Upper lobe of left lung (tissue), 6 donors: ENCODE results near the gene SLC35A3. TPM values are rescaled to one million over a fixed set of nuclear protein-coding genes. Genes with fewer than 3 reads are reported as not detected.

ENCODE experiments used
- ATAC-seq, 2 donors: fragments of 200-7000 bp; cut with Tn5 transposase; one replicate each; pipeline ENCODE4 v1.9.1; 2022; ENCODE audit warnings: mild to moderate bottlenecking in 2 of 2, moderate library complexity in 2 of 2; ENCODE audit not compliant: low FRiP score in 2 of 2
- DNase-seq, 2 donors: peaks; one replicate each; pipeline ENCODE4 v3.0.0-alpha.2; 2019 to 2020
- H3K27ac ChIP-seq, 4 donors: fragments of 200-600 bp; sonication (generic); one replicate each; pipeline ENCODE4 v1.5.1; 2016 to 2019
- H3K27me3 ChIP-seq, 4 donors: fragments of 200-600 bp; sonication (generic); one replicate each; pipeline ENCODE4 v1.5.1; 2017 to 2019
- H3K36me3 ChIP-seq, 4 donors: fragments of 200-600 bp; sonication (generic); one replicate each; pipeline ENCODE4 v1.5.1; 2016 to 2019
- H3K4me1 ChIP-seq, 4 donors: fragments of 200-600 bp; sonication (generic); one replicate each; pipeline ENCODE4 v1.5.1; 2018 to 2019
- H3K4me3 ChIP-seq, 4 donors: fragments of 200-600 bp; sonication (generic); one replicate each; pipeline ENCODE4 v1.5.1; 2017 to 2019; ENCODE audit warnings: mild to moderate bottlenecking in 2 of 4, moderate library complexity in 1 of 4
- H3K9me3 ChIP-seq, 4 donors: fragments of 200-600 bp; sonication (generic); one replicate each; pipeline ENCODE4 v1.5.1; 2018 to 2019
- EP300 ChIP-seq, 4 donors: sonication (generic); formaldehyde crosslinking; IDR thresholded peaks; one replicate each; pipeline ENCODE4 v1.5.1; 2017; ENCODE audit warnings: antibody characterized with exemption in 4 of 4, control low read depth in 2 of 4
- POLR2A ChIP-seq, 4 donors: fragments of 450-650 bp; IDR thresholded peaks; one replicate each; pipeline ENCODE4 v1.5.1; 2016 to 2017; ENCODE audit warnings: antibody characterized with exemption in 4 of 4, mild to moderate bottlenecking in 2 of 4
- POLR2AphosphoS5 ChIP-seq, 2 donors: sonication (generic); formaldehyde crosslinking; IDR thresholded peaks; one replicate each; pipeline ENCODE4 v1.5.1; 2017; ENCODE audit warnings: antibody characterized with exemption in 2 of 2
- WGBS, 2 donors: methylation state at CpG; one replicate each; pipeline ENCODE4 v1.1.5; 2017 to 2018; 5-methylcytosine and 5-hydroxymethylcytosine counted together
- total RNA-seq, 6 donors: library from RNA; depleted of rRNA in 4 of 6; stranded (reverse); fragments of >200 nt in 4 of 6; gene quantifications; one replicate each; pipeline versions ENCODE4 v1.1.0 to v1.2.1, GENCODE V29; 2016 to 2021
- TF ChIP-seq, protein P1 (sequence below), 6 experiments: fragments of 450-650 bp in 4 of 6; fragments of 200-600 bp in 2 of 6; sonication (generic) in 2 of 6; IDR thresholded peaks; one replicate each; pipeline ENCODE4 v1.5.1; 2016 to 2019; ENCODE audit warnings: antibody characterized with exemption in 6 of 6
- donor health status: DM: no; HTN: no; CAD: no; lungs with moderate emphysema.
- donor health status: DM: no; HTN: yes; CAD: no; lungs with severe emphysema.

SLC35A3 gene
- total RNA-seq, 6 donors from 2014 or later = 19.9 to 49.7 (median 25.2) TPM

DNA sequence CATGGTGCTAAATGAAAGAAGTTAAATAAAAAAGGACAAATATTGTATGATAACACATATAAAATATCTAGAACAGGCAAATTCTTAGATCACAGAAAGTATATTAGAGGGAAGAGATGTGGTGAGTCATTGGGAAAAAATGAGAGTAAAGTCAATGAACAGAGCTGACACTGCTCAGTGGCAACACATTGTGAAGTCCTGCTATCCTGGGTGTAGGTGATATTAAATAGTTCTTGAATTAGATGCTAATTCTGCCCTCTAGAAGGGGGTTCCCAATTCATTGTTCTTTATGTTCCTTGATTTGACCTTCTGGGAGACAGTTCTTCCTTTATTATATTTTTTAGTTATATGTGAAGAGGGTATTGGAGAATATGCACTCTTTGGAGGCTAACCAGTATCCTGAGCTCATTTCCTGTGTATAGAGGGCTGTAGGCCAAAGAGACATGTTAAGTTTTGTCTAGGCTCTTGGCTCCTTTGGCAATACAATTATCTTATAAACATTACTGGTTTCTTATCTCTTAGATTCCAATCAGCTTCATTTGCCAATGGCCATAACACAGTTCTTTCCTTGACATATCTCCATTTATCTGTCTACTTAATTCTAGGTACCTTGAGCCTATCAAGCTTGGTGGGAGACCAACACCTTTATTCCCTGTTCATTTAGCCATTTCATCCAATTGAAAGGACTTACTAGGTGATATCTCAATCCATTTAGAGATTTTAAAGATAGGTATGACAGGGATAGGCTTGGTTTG, 6.6 kb upstream of the SLC35A3 start:
- TF ChIP-seq EP300 (IDR thresholded peaks at IDR 0.05) (no peak), POLR2AphosphoS5 (IDR thresholded peaks at IDR 0.05) (no peak)
- TF ChIP-seq, protein P1, sequence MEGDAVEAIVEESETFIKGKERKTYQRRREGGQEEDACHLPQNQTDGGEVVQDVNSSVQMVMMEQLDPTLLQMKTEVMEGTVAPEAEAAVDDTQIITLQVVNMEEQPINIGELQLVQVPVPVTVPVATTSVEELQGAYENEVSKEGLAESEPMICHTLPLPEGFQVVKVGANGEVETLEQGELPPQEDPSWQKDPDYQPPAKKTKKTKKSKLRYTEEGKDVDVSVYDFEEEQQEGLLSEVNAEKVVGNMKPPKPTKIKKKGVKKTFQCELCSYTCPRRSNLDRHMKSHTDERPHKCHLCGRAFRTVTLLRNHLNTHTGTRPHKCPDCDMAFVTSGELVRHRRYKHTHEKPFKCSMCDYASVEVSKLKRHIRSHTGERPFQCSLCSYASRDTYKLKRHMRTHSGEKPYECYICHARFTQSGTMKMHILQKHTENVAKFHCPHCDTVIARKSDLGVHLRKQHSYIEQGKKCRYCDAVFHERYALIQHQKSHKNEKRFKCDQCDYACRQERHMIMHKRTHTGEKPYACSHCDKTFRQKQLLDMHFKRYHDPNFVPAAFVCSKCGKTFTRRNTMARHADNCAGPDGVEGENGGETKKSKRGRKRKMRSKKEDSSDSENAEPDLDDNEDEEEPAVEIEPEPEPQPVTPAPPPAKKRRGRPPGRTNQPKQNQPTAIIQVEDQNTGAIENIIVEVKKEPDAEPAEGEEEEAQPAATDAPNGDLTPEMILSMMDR (IDR thresholded peaks at IDR 0.05) = no peak
- ATAC-seq = no peak

DNA sequence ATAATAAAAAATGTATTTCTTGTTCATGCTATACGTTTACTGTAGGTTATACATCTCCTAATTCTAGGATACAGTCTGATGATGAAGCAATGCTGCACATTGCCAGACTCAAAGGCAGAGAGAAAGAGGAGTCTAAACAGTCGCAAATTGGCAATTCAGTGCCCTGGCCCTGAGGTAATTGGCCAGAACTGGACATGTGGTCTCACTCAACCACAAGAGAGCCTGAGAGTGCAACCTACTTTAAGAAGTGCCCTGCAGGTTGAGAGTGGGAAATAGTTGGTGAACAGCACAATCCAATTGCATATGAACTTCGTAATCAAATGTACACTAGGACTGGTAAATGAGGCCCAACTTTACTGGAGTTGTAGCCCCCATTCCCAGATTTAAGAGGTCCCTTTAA, 5.0 kb upstream of the SLC35A3 start:
- DNase-seq = peak in 1 of 2 donors; percentile 69
- no peaks in the 10 kb centered on the region for H3K27me3 ChIP-seq
- peaks cover 0 to 11% (median 7%) of the 10 kb centered on the region in 4 donors for H3K4me1 ChIP-seq
- WGBS, 2 donors = 58 to 72% methylated on average over 3 of the region's 3 CpGs
- ATAC-seq = peak in 1 of 2 donors; percentile 78
- H3K9me3 ChIP-seq = no peaks in the 10 kb centered on the region
- H3K27ac ChIP-seq = no peak overlapping the region
- no peak for TF ChIP-seq POLR2AphosphoS5 (IDR thresholded peaks at IDR 0.05)
- TF ChIP-seq, protein P1 (IDR thresholded peaks at IDR 0.05) = peak in 1 of 6 experiments; percentile 12
- no peak overlapping the region for H3K4me3 ChIP-seq
- no peaks in the 10 kb centered on the region for H3K36me3 ChIP-seq

More for the DNA sequence above, 6.6 kb upstream of the SLC35A3 start:
- H3K9me3 ChIP-seq = no peaks in the 10 kb centered on the region
- H3K4me1 ChIP-seq = peaks cover 0 to 5% (median 2%) of the 10 kb centered on the region in 4 donors
- no peaks in the 10 kb centered on the region for H3K27me3 ChIP-seq
- no peak overlapping the region for H3K4me3 ChIP-seq
- DNase-seq = no peak
- H3K36me3 ChIP-seq = no peaks in the 10 kb centered on the region
- no peak overlapping the region for H3K27ac ChIP-seq

DNA sequence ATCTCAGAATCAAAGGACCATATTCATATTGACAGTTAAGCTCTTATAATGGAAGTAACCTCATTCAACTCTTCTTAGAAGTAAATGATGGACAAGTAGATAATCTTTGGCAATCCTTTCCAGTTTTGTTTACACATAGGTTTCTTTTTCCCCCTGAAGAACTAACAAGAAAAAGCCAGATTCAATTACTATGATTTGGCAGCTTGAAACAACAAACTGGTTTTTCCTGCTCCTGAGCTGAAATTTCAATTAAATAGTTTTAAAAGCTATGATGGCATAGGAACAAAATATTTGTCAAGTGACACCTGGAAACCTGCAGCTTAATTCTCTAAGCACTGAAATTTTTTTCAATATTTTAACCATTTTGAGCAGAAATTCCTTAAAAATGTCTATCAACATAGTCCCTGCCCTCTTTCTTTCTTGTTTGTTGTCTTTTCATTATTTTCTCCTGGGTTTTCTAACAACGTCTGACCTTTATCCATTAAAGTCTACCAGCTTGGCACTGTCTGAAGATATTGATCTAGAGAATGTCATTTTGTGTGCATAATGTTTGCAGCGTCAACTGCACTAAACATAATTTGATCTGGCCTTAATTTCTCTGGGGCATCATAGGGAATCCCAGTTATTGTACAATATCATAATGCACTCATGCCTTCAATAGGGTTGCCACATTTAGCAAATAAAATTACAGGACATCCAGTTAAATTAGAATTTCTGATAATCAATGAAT, 4.0 kb upstream of the SLC35A3 start:
- Histone ChIP-seq H3K4me3 (no peak overlapping the region), H3K27me3 (no peaks in the 10 kb centered on the region), H3K27ac (no peak overlapping the region), H3K4me1 (peaks cover 1 to 15% (median 9%) of the 10 kb centered on the region in 4 donors), H3K36me3 (no peaks in the 10 kb centered on the region), H3K9me3 (no peaks in the 10 kb centered on the region)
- WGBS, 2 donors = 70 to 82% methylated on average over 2 of the region's 2 CpGs
- TF ChIP-seq, protein P1 (IDR thresholded peaks at IDR 0.05) = no peak
- TF ChIP-seq POLR2AphosphoS5 (IDR thresholded peaks at IDR 0.05) (no peak), POLR2A (IDR thresholded peaks at IDR 0.05) (no peak), EP300 (IDR thresholded peaks at IDR 0.05) (no peak)
- no peak for ATAC-seq
- no peak for DNase-seq

DNA sequence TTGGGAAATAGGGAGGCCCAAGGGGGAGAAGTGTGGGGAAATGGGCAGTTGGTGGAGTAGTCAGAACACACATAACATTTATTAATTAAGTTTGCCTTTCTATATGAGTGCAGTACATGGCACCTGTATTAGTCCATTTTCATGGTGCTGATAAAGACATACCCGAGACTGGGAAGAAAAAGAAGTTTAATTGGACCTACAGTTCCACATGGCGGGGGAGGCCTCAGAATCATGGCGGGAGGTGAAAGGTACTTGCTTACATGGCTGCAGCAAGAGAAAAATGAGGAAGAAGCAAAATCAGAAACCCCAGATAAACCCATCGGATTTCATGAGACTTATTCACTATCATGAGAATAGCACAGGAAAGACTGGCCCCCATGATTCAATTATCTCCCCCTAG, 1.6 kb upstream of the SLC35A3 start:
- TF ChIP-seq EP300 (IDR thresholded peaks at IDR 0.05) (no peak), POLR2A (IDR thresholded peaks at IDR 0.05) (no peak), POLR2AphosphoS5 (IDR thresholded peaks at IDR 0.05) (no peak)
- TF ChIP-seq, protein P1 (IDR thresholded peaks at IDR 0.05) = no peak
- Histone ChIP-seq H3K36me3 (no peaks in the 10 kb centered on the region), H3K4me3 (no peak overlapping the region), H3K9me3 (no peaks in the 10 kb centered on the region), H3K27ac (no peak overlapping the region), H3K4me1 (peaks cover 9 to 25% (median 19%) of the 10 kb centered on the region in 4 donors), H3K27me3 (no peaks in the 10 kb centered on the region)
- ATAC-seq (no peak), DNase-seq (no peak)
- WGBS, 2 donors = 97% methylated on average over 4 of the region's 4 CpGs
